ENCODE results near the gene TKFC.

Gene TKFC

GRCh38 chr11:61357233-61357893 lies 24.3 kb downstream of the TKFC start:
- H3K9ac ChIP-seq (ENCODE audit: low read depth, low read length, poor library complexity, severe bottlenecking) = no peak overlapping the region
- H3K4me2 ChIP-seq (ENCODE audit: low read depth, low read length, poor library complexity, severe bottlenecking) = no peak overlapping the region
- no peaks in the 10 kb centered on the region for H3K36me3 ChIP-seq (ENCODE audit: insufficient read depth, low read length)
- no peaks in the 10 kb centered on the region for H3K9me3 ChIP-seq (ENCODE audit: insufficient read depth, low read depth, low read length)
- H2AFZ ChIP-seq (ENCODE audit: low read length) = no peak overlapping the region
- no peaks in the 10 kb centered on the region for H3F3A ChIP-seq (ENCODE audit: low read depth)
- H4K20me1 ChIP-seq (ENCODE audit: insufficient read depth, low read length, poor library complexity, severe bottlenecking) = no peaks in the 10 kb centered on the region
- TF ChIP-seq CTCF (conservative IDR thresholded peaks at IDR 0.05; ENCODE audit: low read length) (no peak), EZH2phosphoT487 (IDR thresholded peaks at IDR 0.05; ENCODE audit: borderline replicate concordance) (no peak)
- H3K9me2 ChIP-seq (replicated peaks; ENCODE audit: low read depth, low read length) = no peaks in the 10 kb centered on the region
- no peaks in the 10 kb centered on the region for H3K27me3 ChIP-seq (ENCODE audit: insufficient read depth, low read length, poor library complexity, severe bottlenecking)
- peaks cover 19% of the 10 kb centered on the region for H3K79me2 ChIP-seq (ENCODE audit: insufficient read depth, low read length)
- H3K4me1 ChIP-seq (ENCODE audit: insufficient read depth, low read length, poor library complexity, severe bottlenecking) = peaks cover 15% of the 10 kb centered on the region
- no peak overlapping the region for H3K4me3 ChIP-seq (ENCODE audit: low read length, poor library complexity, severe bottlenecking)

GRCh38 chr11:61357894-61358239 lies 24.8 kb downstream of the TKFC start:
- Histone ChIP-seq H3K4me2 (ENCODE audit: low read depth, low read length, poor library complexity, severe bottlenecking) (no peak overlapping the region), H3K4me3 (ENCODE audit: low read length, poor library complexity, severe bottlenecking) (no peak overlapping the region), H3K27me3 (ENCODE audit: insufficient read depth, low read length, poor library complexity, severe bottlenecking) (no peaks in the 10 kb centered on the region), H3K36me3 (ENCODE audit: insufficient read depth, low read length) (no peaks in the 10 kb centered on the region), H4K20me1 (ENCODE audit: insufficient read depth, low read length, poor library complexity, severe bottlenecking) (no peaks in the 10 kb centered on the region), H3K9me2 (replicated peaks; ENCODE audit: low read depth, low read length) (no peaks in the 10 kb centered on the region), H3K9ac (ENCODE audit: low read depth, low read length, poor library complexity, severe bottlenecking) (no peak overlapping the region), H3K79me2 (ENCODE audit: insufficient read depth, low read length) (peaks cover 24% of the 10 kb centered on the region), H3K4me1 (ENCODE audit: insufficient read depth, low read length, poor library complexity, severe bottlenecking) (peaks cover 15% of the 10 kb centered on the region), H2AFZ (ENCODE audit: low read length) (no peak overlapping the region), H3K9me3 (ENCODE audit: insufficient read depth, low read depth, low read length) (no peaks in the 10 kb centered on the region), H3F3A (ENCODE audit: low read depth) (no peaks in the 10 kb centered on the region)
- no peak for TF ChIP-seq EZH2phosphoT487 (IDR thresholded peaks at IDR 0.05; ENCODE audit: borderline replicate concordance)
- TF ChIP-seq CTCF (conservative IDR thresholded peaks at IDR 0.05; ENCODE audit: low read length) = no peak

DNA sequence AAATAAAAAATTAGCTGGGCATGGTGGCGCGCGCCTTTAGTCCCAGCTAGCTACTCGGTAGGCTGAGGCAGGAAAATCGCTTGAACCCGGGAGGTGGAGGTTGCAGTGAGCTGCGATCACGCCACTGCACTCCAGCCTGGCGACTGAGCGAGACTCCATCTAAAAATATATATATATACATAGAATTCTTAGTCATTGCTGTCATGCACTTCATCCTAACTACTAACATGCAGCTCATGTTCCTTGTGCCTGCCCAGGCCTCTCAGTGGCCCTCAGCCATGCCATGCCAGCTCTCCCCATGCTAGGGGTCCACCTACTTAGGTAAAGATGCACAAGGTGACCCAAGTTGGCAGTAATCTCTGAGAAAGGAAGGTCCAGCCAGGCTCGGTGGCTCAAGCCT lies 25.5 kb downstream of the TKFC start:
- TF ChIP-seq EZH2phosphoT487 (IDR thresholded peaks at IDR 0.05; ENCODE audit: borderline replicate concordance) (no peak), CTCF (conservative IDR thresholded peaks at IDR 0.05; ENCODE audit: low read length) (no peak)
- H3K4me2 ChIP-seq (ENCODE audit: low read depth, low read length, poor library complexity, severe bottlenecking) = no peak overlapping the region
- no peaks in the 10 kb centered on the region for H3K9me3 ChIP-seq (ENCODE audit: insufficient read depth, low read depth, low read length)
- H3F3A ChIP-seq (ENCODE audit: low read depth) = no peaks in the 10 kb centered on the region
- H3K9me2 ChIP-seq (replicated peaks; ENCODE audit: low read depth, low read length) = no peaks in the 10 kb centered on the region
- H3K27me3 ChIP-seq (ENCODE audit: insufficient read depth, low read length, poor library complexity, severe bottlenecking) = no peaks in the 10 kb centered on the region
- no peak overlapping the region for H2AFZ ChIP-seq (ENCODE audit: low read length)
- peaks cover 31% of the 10 kb centered on the region for H3K79me2 ChIP-seq (ENCODE audit: insufficient read depth, low read length)
- H3K9ac ChIP-seq (ENCODE audit: low read depth, low read length, poor library complexity, severe bottlenecking) = no peak overlapping the region
- H3K4me3 ChIP-seq (ENCODE audit: low read length, poor library complexity, severe bottlenecking) = no peak overlapping the region
- H3K4me1 ChIP-seq (ENCODE audit: insufficient read depth, low read length, poor library complexity, severe bottlenecking) = peaks cover 21% of the 10 kb centered on the region
- peaks cover 5% of the 10 kb centered on the region for H4K20me1 ChIP-seq (ENCODE audit: insufficient read depth, low read length, poor library complexity, severe bottlenecking)
- no peaks in the 10 kb centered on the region for H3K36me3 ChIP-seq (ENCODE audit: insufficient read depth, low read length)

All from Loucy (cell line).